Lung (tissue), 12 donors: ENCODE data around the gene ZRANB2. TPM values are rescaled to one million over a fixed set of nuclear protein-coding genes. Genes with fewer than 3 reads are reported as not detected.
A peak's percentile ranks its signal among the peaks of the same experiment; 100 is the strongest.

Source experiments
- ATAC-seq: fragments of 200-7000 bp; cut with Tn5 transposase; one replicate; pipeline ENCODE4 v1.9.1; 2020; ENCODE audit warnings: moderate number of reproducible peaks; ENCODE audit not compliant: insufficient read depth, low FRiP score
- DNase-seq, 3 donors: peaks; one replicate each; pipeline ENCODE4 v3.0.0-alpha.2; 2013 to 2017
- H3K27ac ChIP-seq, 2 donors: one replicate each; pipeline ENCODE4 v1.5.1; 2013; ENCODE audit warnings: mild to moderate bottlenecking in 2 of 2, moderate library complexity in 2 of 2, control low read depth in 1 of 2, inconsistent platforms in 1 of 2, low read depth in 1 of 2, low read length in 1 of 2
- H3K27me3 ChIP-seq, 3 donors: one replicate each; pipeline ENCODE4 v1.5.1; 2013; ENCODE audit warnings: low read length in 2 of 3; ENCODE audit not compliant: control insufficient read depth in 3 of 3, insufficient read depth in 3 of 3
- H3K36me3 ChIP-seq, 4 donors: one replicate each; pipeline ENCODE4 v1.5.1; 2013; ENCODE audit warnings: low read length in 4 of 4, mild to moderate bottlenecking in 1 of 4, moderate library complexity in 1 of 4; ENCODE audit not compliant: control insufficient read depth in 4 of 4, insufficient read depth in 4 of 4
- H3K4me1 ChIP-seq, 5 donors: one replicate each; pipeline ENCODE4 v1.5.1; 2013; ENCODE audit warnings: low read length in 5 of 5, mild to moderate bottlenecking in 2 of 5, moderate library complexity in 1 of 5; ENCODE audit not compliant: control insufficient read depth in 5 of 5, insufficient read depth in 5 of 5
- H3K4me3 ChIP-seq: one replicate; pipeline ENCODE4 v1.5.1; 2013; ENCODE audit warnings: mild to moderate bottlenecking, control low read depth, moderate library complexity
- H3K9ac ChIP-seq, 2 donors: one replicate each; pipeline ENCODE4 v1.5.1; 2013; ENCODE audit warnings: low read length in 2 of 2, control low read depth in 1 of 2; ENCODE audit not compliant: insufficient read depth in 1 of 2
- H3K9me3 ChIP-seq, 4 donors: one replicate each; pipeline ENCODE4 v1.5.1; 2013; ENCODE audit warnings: low read length in 3 of 4, mild to moderate bottlenecking in 1 of 4, moderate library complexity in 1 of 4; ENCODE audit not compliant: control insufficient read depth in 4 of 4, insufficient read depth in 3 of 4
- WGBS, 2 donors: extraction: QIAGEN DNeasy Blood & Tissue Kit; methylation state at CpG; one replicate each; pipeline ENCODE4 v1.1.7; 2013; 5-methylcytosine and 5-hydroxymethylcytosine counted together
- polyA plus RNA-seq, 2 donors: library from polyadenylated mRNA; stranded (reverse); fragments of 200-250 nt; gene quantifications; one replicate each; pipeline ENCODE4 v1.2.1, GENCODE V29; 2013
- total RNA-seq, 2 donors: library from RNA; depleted of rRNA in 1 of 2; stranded (reverse); fragments of >200 nt in 1 of 2; gene quantifications; one replicate each; pipeline ENCODE4 v1.2.1, GENCODE V29; 2014 to 2021
- TF ChIP-seq, protein P1 (sequence below): IDR thresholded peaks from 2 replicates; pipeline ENCODE4 v1.5.1; 2012; ENCODE audit warnings: mild to moderate bottlenecking; ENCODE audit errors: control extremely low read depth, extremely low read depth
- donor health status: control.
- donor health status: control.
- donor health status: Bipolar disorder and iron deficiency.
- donor health status: healthy.
- donor health status: DM: yes; HTN: yes; CAD: no.

The ZRANB2 gene
- total and polyA plus RNA-seq, 4 donors: 37.1 to 164 (median 82.5) TPM

GRCh38 chr1:71080230-71080738 lies 551 bp downstream of the ZRANB2 start:
- Histone ChIP-seq H3K4me3 (peak overlapping the region; percentile 92), H3K27me3 (no peaks in the 10 kb centered on the region), H3K4me1 (peaks cover 0 to 25% (median 0%) of the 10 kb centered on the region in 5 donors), H3K27ac (peak overlapping the region; percentile 90 to 94), H3K9ac (peak overlapping the region; percentile 81 to 92), H3K9me3 (no peaks in the 10 kb centered on the region), H3K36me3 (peaks cover under 1 to 24% (median 17%) of the 10 kb centered on the region in 4 donors)
- WGBS, 2 donors: 0% methylated on average over 16 to 17 of the region's 17 CpGs
- TF ChIP-seq, protein P1, sequence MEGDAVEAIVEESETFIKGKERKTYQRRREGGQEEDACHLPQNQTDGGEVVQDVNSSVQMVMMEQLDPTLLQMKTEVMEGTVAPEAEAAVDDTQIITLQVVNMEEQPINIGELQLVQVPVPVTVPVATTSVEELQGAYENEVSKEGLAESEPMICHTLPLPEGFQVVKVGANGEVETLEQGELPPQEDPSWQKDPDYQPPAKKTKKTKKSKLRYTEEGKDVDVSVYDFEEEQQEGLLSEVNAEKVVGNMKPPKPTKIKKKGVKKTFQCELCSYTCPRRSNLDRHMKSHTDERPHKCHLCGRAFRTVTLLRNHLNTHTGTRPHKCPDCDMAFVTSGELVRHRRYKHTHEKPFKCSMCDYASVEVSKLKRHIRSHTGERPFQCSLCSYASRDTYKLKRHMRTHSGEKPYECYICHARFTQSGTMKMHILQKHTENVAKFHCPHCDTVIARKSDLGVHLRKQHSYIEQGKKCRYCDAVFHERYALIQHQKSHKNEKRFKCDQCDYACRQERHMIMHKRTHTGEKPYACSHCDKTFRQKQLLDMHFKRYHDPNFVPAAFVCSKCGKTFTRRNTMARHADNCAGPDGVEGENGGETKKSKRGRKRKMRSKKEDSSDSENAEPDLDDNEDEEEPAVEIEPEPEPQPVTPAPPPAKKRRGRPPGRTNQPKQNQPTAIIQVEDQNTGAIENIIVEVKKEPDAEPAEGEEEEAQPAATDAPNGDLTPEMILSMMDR: no peak
- ATAC-seq: peak; percentile 15
- DNase-seq: peak in 2 of 3 donors; percentile 49 to 50

- Histone ChIP-seq H3K27me3 (no peaks in the 10 kb centered on the region), H3K4me1 (peaks cover 0 to 15% (median 0%) of the 10 kb centered on the region in 5 donors), H3K9ac (no peak overlapping the region), H3K27ac (no peak overlapping the region), H3K4me3 (no peak overlapping the region), H3K36me3 (peaks cover 7 to 66% (median 47%) of the 10 kb centered on the region in 4 donors), H3K9me3 (no peaks in the 10 kb centered on the region)
- TF ChIP-seq, protein P1: no peak
- no peak for ATAC-seq
- no peak for DNase-seq
- 96 to 97% methylated on average over 1 of the region's 1 CpG for WGBS, 2 donors
Measured at GRCh38 chr1:71074681-71075080, 6.2 kb downstream of the ZRANB2 start.

GRCh38 chr1:71072273-71072672 lies 8.6 kb downstream of the ZRANB2 start:
- H3K4me3 ChIP-seq: no peak overlapping the region
- no peaks in the 10 kb centered on the region for H3K9me3 ChIP-seq
- H3K9ac ChIP-seq: no peak overlapping the region
- H3K27ac ChIP-seq: no peak overlapping the region
- TF ChIP-seq, protein P1: no peak
- H3K4me1 ChIP-seq: no peaks in the 10 kb centered on the region
- DNase-seq (no peak), ATAC-seq (no peak)
- H3K36me3 ChIP-seq: peaks cover 16 to 77% (median 45%) of the 10 kb centered on the region in 4 donors
- no peaks in the 10 kb centered on the region for H3K27me3 ChIP-seq

GRCh38 chr1:71071720-71072119 lies 9.1 kb downstream of the ZRANB2 start:
- DNase-seq: no peak
- WGBS, 2 donors: 90 to 93% methylated on average over 4 of the region's 4 CpGs
- no peak for ATAC-seq
- Histone ChIP-seq H3K9ac (no peak overlapping the region), H3K36me3 (peaks cover 16 to 74% (median 47%) of the 10 kb centered on the region in 4 donors), H3K4me3 (no peak overlapping the region), H3K4me1 (no peaks in the 10 kb centered on the region), H3K27me3 (no peaks in the 10 kb centered on the region), H3K9me3 (no peaks in the 10 kb centered on the region), H3K27ac (no peak overlapping the region)
- TF ChIP-seq, protein P1: no peak
